Cerebellar nuclear complex (tissue), 1 donor: Measurements from ENCODE around the gene DRD1.

Experiments used
- DNase-seq, 2 experiments: peaks; one replicate each; lab custom pipeline; 2025; lab: John Stamatoyannopoulos, UW

Gene DRD1

DNA sequence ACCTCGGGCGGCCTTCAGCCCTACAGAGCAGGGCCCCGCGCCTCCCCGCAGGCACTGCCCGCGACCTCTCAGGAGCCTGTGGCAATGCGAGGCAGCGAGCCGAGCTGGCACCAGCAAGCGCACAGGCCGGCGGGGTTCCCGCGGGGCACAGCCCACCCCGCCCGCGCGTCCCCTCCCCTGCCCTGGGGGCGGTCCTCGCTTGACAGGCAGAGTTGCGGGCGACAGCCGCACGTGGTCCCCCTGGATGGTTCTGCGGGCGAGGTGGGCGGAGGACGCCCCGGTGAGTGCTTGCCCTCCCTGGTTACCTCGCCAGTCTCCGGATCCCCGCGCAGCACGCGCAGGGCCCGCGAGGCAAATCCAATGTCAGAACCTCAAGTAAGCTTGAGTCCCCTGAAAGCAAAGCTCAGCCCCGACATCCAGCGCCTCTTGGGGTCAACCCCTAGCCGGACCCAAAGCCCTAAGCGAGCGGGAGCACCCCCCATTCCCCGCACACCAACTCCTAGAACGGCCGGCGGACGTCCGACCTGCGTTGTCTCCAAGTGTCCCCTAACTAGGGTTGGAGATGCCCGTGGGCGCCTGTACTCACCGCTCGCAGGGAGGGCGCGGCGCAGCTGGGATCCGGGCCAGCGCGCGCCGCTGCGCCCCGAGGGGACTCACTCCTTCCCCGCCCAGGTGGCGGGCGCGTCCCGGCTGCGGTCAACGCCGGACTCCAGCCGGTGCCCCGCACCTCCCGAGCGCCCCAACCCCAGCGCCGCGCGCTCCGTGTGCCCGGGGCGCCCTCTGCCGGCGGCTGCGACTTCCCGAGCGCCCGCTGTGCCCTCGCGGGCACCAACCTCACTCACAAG lies at the start of gene DRD1:
TSS of gene DRD1 (minus strand) at position 123 of the 845 bp plus-strand sequence. CDS start 1,083 bp downstream, outside the sequence.
- no peak for DNase-seq

DNA sequence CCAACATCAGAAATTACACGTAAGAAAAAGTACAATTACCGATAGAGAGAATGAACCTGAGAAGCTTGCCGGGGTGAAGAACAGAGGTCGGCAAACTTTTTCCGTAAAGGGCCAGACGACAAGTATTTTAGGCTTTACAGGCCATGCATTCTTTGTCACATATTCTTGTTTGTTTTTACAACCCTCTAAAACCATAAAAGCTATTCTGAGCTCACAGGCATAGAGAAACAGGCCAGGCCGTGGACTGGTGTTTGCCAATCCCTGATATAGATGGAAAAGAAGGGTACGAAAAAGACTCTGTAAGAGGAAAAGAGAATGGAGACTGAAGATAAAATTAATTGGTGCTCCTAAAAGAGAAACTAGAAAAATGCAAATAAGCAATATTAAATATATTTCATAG lies 49.7 kb upstream of the DRD1 start:
- DNase-seq = no peak

DNA sequence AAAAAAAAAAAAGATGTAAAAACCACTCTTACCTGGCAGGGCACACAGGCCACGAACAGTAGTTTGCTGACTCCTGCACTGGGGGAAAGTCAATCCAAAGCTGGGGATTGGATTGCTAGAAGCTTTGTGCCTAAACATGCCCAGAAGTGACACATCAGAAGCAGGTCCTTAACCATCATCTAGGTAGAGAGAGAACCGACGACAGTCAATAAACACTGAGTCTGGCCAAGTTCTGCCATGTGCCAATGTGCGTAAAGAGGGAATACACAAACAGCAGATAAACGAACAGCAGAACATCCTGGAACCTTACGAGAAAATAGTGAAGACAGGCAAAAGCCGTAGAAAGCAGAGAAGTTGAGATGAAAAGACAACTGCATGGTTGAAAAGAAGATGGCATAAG lies 49.3 kb upstream of the DRD1 start:
- DNase-seq = no peak

DNA sequence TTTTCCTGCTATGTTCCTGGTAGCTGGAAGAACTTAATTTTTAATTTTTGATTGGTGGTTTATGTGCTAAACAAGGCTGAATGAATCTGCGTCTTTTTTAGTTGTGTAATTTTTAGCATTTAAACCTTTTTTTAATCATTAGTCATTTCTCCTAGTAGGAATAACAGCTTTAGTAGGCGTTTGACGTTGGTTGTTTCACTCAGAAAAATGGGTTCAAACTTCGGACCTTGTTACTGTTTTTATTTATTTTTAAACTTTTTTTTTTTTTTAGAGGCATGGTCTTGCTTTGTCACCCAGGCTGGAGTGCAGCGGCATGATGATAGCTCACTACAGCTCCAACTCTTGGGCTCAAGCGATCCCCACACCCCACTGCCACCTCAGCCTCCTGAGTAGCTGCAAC lies 47.2 kb upstream of the DRD1 start:
- no peak for DNase-seq

DNA sequence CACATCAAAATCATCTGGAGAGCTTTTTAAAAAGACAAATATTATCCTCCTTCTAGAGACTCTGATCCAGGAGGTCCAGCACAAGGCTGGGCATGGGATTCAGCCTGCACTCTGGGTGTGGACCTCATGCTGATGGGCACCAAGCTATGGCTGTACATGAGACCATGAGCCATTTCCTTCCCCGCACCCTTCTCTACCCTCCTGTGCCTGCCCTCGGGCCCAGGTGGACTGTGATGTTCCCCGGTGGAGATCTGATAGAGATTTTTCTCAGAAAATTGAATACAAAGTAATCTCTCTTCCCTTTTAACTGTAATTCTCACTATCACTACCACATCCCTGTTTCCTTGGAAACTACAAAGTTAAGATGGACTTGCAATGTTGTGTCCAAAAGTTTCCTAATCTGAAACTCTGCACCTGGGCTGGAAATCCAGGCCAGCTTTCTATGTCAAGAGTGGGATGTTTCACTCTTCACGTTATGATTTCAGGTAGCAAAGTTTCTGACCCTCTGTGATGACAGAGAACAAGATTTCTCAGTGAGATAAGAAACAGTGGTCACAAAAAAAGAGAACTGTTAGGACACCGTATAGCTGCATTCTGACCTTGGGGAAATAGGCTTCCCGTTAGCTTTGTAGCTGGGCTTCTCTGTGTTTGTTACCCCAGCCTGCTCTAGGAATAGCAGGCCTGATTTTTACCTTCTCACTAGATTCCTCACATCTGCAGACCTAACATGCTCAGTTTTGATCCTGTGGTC lies 45.9 kb upstream of the DRD1 start:
- DNase-seq = no peak

DNA sequence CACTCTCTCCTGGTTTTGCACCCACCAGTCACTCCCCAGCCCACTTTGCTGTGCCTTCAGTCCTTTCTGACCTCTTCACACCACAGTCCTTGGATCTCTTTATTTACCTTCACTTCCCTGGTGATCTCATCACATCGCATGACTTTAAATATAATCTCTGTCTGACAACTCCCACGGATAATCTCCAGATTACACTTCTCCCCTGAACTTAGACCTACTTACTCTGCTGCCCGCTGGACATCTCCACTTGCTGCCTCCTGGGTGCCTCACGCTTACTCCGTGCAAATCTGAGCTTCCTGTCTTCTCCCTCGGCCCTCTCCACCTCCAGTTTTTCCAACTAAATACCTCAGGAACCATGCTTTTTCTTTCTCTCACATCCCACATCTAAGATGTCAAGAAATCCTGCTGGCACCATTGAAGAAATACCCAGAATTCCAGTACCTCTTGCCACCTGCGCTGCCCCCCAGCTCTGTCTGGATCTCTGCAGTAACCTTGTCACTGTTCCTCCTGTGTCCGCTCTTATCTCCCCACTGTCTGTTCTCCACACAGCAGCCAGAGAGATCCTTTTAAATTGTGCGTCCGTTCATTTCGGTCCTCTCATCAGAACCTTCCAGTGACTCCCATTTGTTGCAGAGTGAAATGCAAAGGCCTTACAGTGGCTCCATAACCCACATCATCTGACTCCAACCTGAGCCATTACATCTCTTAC lies 43.7 kb upstream of the DRD1 start:
- DNase-seq = no peak

DNA sequence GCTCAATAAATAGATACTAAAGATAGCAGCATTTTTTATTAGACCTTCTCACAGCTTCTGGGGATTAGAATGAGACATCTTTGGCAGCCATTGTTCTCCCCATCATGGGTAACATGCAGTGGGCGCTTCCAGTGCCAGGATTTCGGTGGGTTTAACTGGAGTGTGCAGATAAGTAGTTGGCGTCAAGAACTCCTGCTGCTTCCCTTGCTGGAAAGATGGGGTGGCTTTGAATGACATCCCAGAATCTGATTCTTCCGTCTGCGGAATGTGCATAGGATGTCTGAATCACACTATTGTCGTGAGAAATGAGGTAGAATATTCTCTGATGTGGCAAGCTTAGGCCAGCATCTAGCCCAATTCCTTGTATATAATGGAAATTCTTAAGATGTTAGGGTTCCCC lies 41.6 kb upstream of the DRD1 start:
- no peak for DNase-seq

DNA sequence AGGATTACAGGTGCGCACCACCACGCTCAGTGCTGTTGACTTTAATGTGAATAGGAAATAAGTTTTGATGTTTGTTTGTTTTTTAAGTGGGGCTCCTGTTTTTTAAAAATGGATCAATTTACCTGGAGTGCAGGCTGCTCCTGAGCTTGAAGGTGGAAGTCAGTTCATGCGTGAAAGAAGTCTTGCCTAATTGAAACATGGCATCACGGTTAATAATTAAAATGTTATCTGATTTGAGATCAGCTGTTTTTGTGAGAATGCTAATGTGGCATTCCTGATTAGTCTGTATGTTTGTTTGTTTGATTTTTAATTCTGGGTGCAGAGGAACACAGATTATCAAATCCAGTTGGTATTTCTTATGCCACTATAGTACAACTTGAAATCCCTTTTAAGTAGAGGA lies 40.8 kb upstream of the DRD1 start:
- no peak for DNase-seq

DNA sequence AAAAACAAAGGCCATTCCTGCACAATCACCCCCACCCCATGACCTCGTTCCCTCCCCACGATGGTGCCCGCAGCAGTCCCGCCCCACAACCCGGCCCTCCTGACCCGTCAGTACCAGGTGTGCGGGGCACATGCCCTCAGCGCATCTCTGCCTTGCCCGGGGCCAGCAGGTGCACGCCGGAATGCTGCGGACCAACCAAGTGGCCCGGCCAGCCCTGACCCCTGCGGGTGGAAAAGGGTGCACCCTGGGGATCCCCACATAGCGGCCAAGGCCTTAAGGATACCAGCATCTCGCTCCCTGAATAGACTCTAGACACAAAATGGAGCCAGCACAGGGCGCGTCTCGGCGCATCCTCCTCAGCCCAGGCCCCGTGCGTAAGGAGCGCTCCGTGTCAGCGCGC lies 40.3 kb upstream of the DRD1 start:
- DNase-seq = no peak

DNA sequence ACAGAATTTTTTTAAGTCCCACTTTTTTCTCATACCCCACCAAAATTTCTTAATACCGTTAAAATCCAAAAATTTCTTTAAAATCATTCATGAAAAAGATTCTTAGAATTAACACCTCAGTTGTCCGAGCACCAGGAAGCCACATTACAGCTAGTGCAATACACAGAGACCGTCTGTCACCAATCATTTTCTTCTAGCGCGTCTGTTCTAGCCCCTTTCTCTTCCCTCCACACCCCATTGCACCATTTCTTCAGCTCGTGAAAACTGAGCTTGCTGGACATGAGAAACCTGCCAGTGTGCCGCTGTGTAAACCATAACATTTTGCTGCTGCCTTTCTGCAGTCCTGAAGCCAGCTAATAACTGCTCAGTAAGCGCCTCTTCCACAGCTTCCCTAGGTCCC lies 39.4 kb upstream of the DRD1 start:
- no peak for DNase-seq

DNA sequence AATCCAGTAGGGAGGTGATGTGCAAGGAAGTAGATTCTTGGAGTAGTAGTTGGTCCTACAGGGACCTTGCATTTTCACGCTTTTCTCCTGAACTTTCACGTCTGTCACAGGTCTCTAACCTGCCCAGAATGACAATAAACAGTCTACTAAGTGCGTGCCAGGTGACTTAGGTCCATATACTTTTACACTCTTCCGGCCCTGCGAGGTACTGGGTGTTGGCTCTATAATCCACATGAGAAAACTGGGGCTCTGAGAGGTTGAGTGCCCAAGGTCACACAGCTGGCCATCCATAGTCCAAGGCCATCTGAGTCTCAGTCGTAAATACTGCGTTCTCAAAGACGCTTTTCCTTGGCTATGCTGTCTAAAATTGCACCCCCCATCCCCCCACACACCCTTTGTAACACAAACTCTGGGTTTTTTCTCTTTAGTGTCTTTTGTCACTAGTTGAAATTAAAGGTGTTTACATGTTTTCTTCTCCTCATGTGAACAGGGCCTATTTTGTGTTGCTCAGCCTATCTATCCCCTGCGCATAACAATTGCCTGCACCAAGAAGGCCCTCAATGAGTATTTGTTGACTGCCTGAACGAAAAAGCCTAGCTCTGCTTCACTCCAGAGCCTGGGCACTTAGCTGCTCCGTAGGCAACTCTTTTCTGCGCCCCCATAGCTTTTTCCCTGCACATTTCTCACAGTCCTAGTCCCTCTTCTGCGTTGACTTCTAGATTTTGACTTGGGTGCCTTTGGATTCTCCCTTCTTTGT lies 35.3 kb upstream of the DRD1 start:
- DNase-seq = no peak

DNA sequence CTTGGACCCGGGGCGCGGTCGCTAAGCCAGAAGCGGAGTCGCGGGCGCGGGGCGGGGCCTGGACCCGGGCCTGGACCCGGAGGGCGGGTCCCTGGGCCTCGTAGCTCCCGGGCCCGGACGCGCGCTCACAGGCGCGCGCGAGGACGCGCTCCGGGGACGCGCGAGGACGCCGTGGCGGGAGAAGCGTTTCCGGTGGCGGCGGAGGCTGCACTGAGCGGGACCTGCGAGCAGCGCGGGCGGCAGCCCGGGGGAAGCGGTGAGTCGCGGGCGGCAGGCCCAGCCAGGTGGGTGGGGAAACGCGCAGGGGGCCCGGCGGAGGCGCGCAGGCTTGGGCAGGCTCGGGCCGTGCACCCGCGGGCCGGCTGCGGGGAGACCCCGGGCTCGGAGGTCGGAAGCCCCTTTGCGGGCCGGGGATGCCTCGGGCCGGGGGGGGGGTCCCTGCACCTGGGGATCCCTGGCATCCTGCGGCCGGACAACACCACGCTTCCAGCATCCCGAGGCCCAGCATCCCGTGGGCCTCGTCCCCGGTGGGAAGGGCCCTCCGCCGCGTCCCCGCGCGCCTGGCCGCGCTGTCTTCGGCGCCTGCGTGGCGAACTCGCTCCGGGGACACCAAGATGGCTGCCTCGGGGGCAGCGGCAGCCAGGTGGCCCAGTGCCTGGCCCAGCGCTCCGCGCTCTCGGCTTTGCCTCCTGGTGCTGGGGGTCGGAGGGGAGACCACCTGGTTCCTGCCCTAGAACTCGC lies 34.6 kb upstream of the DRD1 start, which contains the start of gene SFXN1:
TSS of gene SFXN1 (plus strand) at position 177 of the 741 bp plus-strand sequence. CDS start 13,544 bp downstream, outside the sequence.
- DNase-seq = peak in 1 of 2 experiments; percentile 21

DNA sequence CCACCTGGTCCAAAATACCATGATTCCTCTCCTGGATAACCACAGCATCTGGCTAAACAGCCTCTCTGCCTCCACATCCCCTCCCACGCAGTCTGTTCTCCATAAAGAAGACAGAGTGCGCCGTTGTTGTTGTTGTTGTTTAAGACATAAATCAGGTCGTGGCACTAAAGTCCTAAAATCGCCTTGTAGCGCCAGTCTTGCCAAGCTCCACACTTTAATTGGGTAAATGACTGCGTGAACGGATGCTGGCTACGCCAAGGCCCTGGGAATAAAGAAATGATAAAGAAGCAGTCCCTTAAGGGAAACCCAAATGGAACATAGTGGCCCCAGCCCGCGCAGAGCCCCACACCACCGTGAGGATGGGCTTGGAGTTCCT lies 34.0 kb upstream of the DRD1 start:
- DNase-seq = no peak

DNA sequence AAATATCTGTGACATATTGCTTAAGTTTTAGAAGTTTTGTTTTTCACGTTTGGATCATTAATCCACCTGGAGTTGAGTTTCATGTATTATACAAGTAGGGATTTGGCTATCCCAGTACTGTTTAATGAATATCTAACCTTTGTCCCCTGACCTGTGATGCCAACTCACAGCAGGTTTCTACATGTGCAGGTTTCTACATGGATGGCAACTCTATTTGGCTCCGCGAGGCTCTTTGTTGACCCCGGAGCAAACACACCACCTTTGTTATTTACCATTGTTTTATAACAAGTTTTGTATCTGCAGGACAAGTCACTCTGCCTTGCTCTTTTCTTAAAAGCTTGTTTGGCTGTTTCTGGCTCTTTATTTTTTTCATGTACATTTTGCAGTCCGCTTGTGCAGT lies 33.5 kb upstream of the DRD1 start:
- no peak for DNase-seq

DNA sequence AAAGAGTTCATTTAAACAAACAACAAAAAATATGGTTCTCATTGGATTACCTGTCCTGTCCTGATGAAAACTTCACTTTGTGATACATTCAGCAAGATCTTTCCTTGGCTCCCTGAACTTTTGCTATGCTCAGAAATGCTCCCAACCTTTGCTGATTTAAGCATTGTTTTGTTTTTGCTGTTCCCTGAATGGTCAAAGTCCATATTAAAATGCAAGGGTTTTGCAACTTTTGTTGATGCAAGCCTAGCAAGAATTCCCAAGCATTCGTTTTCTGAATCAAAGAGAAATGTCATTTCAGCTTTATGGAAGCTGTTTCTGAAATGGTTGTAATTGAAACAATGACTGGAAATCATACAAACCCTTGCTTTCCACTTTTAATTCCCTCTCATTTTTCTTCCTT lies 31.3 kb upstream of the DRD1 start:
- no peak for DNase-seq

DNA sequence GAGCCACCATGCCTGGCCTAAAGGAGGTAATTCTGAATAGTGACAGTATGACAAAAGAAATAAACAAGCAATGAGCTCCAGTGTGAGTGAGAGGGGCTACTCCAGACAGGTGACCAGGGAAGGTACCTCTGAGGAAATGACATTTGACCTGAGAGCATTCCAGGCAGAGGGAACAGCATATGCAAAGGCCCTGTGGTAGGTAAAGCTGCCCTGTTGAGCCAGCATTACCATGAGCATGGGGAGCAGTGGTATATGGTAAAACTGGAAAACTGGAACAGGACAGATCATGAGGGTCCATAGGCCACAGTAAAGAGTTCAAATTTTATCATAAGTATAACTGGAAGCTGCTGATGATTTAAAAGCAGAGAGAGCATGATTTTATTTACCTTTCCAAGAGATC lies 28.4 kb upstream of the DRD1 start:
- DNase-seq = no peak

DNA sequence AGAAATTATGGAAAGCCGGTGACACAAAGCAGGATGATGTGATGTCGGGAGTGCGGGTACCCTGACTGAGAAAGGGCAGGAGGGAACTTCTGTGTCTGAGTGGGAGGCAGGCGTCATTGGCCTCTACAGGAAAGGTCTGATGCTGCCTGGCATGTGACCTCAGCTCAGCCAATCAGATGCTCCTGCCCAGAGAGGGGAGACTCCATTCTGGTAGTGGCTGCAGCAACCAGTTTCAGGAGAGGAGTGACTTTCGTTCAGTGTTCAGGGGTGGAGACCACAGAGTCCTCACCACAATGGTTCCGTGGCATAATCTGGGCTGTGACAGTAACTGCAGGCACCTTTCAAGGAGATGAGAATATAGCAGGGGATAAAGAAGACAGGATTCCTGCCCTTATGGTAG lies 27.6 kb upstream of the DRD1 start:
- DNase-seq = no peak

DNA sequence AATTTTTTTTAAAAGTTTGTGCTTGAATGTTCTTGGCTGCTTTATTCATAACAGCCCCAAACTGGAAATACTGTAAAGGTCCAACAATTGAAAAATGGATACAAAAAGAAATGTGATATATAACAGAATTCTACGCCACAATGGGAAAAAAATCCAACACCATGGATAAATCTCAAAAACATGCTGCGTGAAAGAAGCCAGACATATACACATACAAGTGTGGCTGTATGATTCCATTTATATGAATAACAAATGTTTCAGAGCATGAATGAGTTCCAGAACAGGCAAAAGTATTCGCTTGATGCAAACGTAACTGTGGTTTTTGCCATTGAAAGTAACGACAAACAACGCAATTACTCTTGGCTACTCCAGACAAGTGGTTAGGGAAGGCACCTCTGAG lies 27.2 kb upstream of the DRD1 start:
- DNase-seq = no peak

DNA sequence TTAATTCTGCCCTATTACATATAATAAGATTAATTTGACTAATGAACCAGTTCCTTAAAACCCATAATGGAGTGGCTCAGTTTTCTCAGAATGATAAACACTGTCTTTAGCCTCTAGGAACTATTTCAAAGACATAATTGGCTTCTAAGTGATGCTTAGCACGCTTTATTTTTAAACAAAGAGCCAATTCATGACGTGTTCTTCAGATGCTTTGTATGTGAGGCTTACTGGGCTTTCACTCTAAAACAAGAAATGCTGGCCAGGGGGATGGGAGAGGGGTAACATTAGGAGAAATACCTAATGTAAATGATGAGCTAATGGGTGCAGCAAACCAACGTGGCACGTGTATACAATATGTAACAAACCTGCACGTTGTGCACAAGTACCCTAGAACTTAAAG lies 26.8 kb upstream of the DRD1 start:
- no peak for DNase-seq

DNA sequence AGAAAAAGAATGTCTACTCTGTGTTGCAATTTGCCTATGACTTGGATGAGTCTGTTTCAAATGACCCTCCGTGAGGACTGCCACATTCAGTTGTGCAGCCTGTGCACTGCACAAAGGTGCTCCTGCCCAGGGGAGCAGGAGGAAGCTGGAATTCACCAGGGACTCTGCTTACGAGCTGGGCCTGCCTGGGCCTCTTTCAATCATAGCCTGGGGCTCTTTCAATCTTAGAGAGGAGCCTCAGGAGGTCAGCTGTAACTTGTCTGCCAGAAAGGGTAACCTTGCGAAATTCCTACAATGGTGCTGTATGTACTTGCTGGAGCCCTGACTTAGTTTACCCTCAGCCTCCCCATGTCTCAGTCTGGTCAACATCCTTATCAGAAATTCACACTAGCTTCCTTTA lies 25.9 kb upstream of the DRD1 start:
- DNase-seq = no peak

DNA sequence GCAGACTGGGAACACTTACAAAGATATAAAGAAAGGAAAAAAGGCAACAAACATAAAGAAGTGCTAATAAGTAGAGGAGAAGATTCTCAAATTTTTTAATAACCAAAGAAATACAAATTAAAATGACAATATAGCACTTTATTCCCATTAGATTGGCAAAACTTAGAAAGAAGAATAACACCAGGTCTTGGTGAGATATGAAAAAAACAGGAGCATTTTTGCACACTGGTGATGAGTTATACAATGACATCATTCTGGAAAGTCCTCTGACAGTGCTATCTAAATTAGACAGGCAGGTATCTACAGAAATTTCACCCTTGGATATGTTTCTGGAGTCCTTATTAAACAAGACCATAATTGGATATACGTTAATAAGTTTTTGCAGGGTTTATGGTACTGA lies 24.9 kb upstream of the DRD1 start:
- DNase-seq = no peak
